HCT116 (cell line): ENCODE results near the gene ATAD2B. TPM values are rescaled to one million over a fixed set of nuclear protein-coding genes. Genes with fewer than 3 reads are reported as not detected.

Source experiments
- ATAC-seq: fragments of 200-7000 bp; cut with Tn5 transposase; 2 replicates; pipeline ENCODE4 v1.9.1; 2020; ENCODE audit warnings: mild to moderate bottlenecking, moderate library complexity
- BruUV-seq: library from RNA; stranded (reverse); fragments of 400-500 nt; replicated peaks from 2 replicates; lab custom pipeline; 2021; lab: Mats Ljungman, UMichigan
- CTCF ChIA-PET: fragments of 300-600 bp; sonication (Branson Sonifier 250); formaldehyde crosslinking; loops from one replicate; lab custom pipeline; 2021; ENCODE audit warnings: antibody characterized with exemption; lab: Charles Lee
- POLR2A ChIA-PET: fragments of 300-600, 350-600 bp; sonication (Branson Sonifier 250); formaldehyde crosslinking; loops from one replicate; lab custom pipeline; 2021; ENCODE audit warnings: antibody characterized with exemption; lab: Charles Lee
- RAD21 ChIA-PET, 2 experiments: fragments of 300-600 bp; sonication (Branson Sonifier 250); formaldehyde crosslinking; loops; one replicate each; lab custom pipeline; 2023; ENCODE audit warnings: low total read pairs in 2 of 2; ENCODE audit not compliant: uncharacterized antibody in 2 of 2, unreplicated experiment in 2 of 2, low non-redundant PET in 1 of 2; lab: Charles Lee
- DNase-seq: peaks from one replicate; pipeline ENCODE4 v3.0.0-alpha.2; 2010; ENCODE audit warnings: low read depth, low spot score
- H2AFZ ChIP-seq: fragments of 200-600 bp; shearing (Covaris generic), sonication (generic); 2 replicates; pipeline ENCODE4 v1.6.1; 2017; ENCODE audit warnings: low read depth, mixed run types, mixed read lengths, antibody characterized with exemption, low read length; ENCODE audit not compliant: poor library complexity, severe bottlenecking
- H3K27ac ChIP-seq: 2 replicates; pipeline ENCODE4 v1.5.1; 2012; ENCODE audit warnings: low read depth, low read length
- H3K27me3 ChIP-seq: fragments of 200-600 bp; sonication (generic); 2 replicates; pipeline ENCODE4 v1.6.1; 2016; ENCODE audit warnings: mixed run types, low read length, mixed read lengths; ENCODE audit not compliant: insufficient read depth
- H3K36me3 ChIP-seq, 2 experiments: fragments of 200-500 bp in 1 of 2; fragments of 200-600 bp in 1 of 2; sonication (Bioruptor generic) in 1 of 2; sonication (generic) in 1 of 2; 2 replicates each; pipeline versions ENCODE4 v1.5.1 to v1.6.1; 2014 to 2016; ENCODE audit warnings: low read length in 2 of 2, inconsistent platforms in 1 of 2, mixed read lengths in 1 of 2, mixed run types in 1 of 2; ENCODE audit not compliant: insufficient read depth in 2 of 2, control insufficient read depth in 1 of 2
- H3K4me1 ChIP-seq, 2 experiments: fragments of 200-600 bp in 1 of 2; sonication (generic) in 1 of 2; 2 replicates each; pipeline versions ENCODE4 v1.5.1 to v1.6.1; 2012 to 2017; ENCODE audit warnings: low read length in 2 of 2, inconsistent platforms in 1 of 2, mild to moderate bottlenecking in 1 of 2, mixed read lengths in 1 of 2, mixed run types in 1 of 2, moderate library complexity in 1 of 2; ENCODE audit not compliant: insufficient read depth in 2 of 2, control insufficient read depth in 1 of 2
- H3K4me2 ChIP-seq: fragments of 200-600 bp; sonication (generic); 2 replicates; pipeline ENCODE4 v1.6.1; 2017; ENCODE audit warnings: mixed run types, low read length, mixed read lengths
- H3K4me3 ChIP-seq, 2 experiments: fragments of 200-600 bp in 1 of 2; sonication (generic) in 1 of 2; replicated peaks in 1 of 2; 2 replicates each; pipeline ENCODE4 v1.5.1; 2011 to 2016; ENCODE audit warnings: low read length in 2 of 2, control low read depth in 1 of 2, low read depth in 1 of 2, mild to moderate bottlenecking in 1 of 2, mixed read lengths in 1 of 2, mixed run types in 1 of 2
- H3K79me2 ChIP-seq: fragments of 200-600 bp; sonication (generic); 2 replicates; pipeline ENCODE4 v1.6.1; 2017; ENCODE audit warnings: mild to moderate bottlenecking, mixed run types, low read length, moderate library complexity, mixed read lengths; ENCODE audit not compliant: insufficient read depth
- H3K9ac ChIP-seq: fragments of 200-600 bp; sonication (generic); 2 replicates; pipeline ENCODE4 v1.6.1; 2016; ENCODE audit warnings: low read length, mixed read lengths
- H3K9me2 ChIP-seq: fragments of 200-600 bp; sonication (generic), shearing (Covaris generic); 2 replicates; pipeline ENCODE4 v1.6.1; 2017; ENCODE audit warnings: mixed run types, mild to moderate bottlenecking, moderate library complexity; ENCODE audit not compliant: insufficient read depth
- H3K9me3 ChIP-seq, 2 experiments: fragments of 200-500 bp in 1 of 2; fragments of 200-600 bp in 1 of 2; sonication (Bioruptor generic) in 1 of 2; sonication (generic) in 1 of 2; 2 replicates each; pipeline ENCODE4 v1.6.1; 2014 to 2017; ENCODE audit warnings: low read length in 2 of 2, mixed read lengths in 2 of 2, inconsistent platforms in 1 of 2, low read depth in 1 of 2, mild to moderate bottlenecking in 1 of 2, mixed run types in 1 of 2, moderate library complexity in 1 of 2; ENCODE audit not compliant: control insufficient read depth in 1 of 2, insufficient read depth in 1 of 2
- H4K20me1 ChIP-seq: fragments of 200-600 bp; sonication (generic), shearing (Covaris generic); 2 replicates; pipeline ENCODE4 v1.6.1; 2017; ENCODE audit warnings: mixed run types, mild to moderate bottlenecking, moderate library complexity; ENCODE audit not compliant: insufficient read depth
- CBX3 ChIP-seq: IDR thresholded peaks from 2 replicates; pipeline ENCODE4 v1.6.1; 2012; ENCODE audit warnings: low read depth
- CEBPB ChIP-seq: IDR thresholded peaks from 2 replicates; pipeline ENCODE4 v1.6.1; 2012; ENCODE audit warnings: low read depth
- CTCF ChIP-seq, 3 experiments: fragments of 200-600 bp in 1 of 3; sonication (generic) in 1 of 3; IDR thresholded peaks in 2 of 3; conservative IDR thresholded peaks in 1 of 3; 2 replicates each; pipeline ENCODE4 v1.5.1; 2012 to 2017; ENCODE audit warnings: low read depth in 2 of 3, low read length in 2 of 3, antibody characterized with exemption in 1 of 3, borderline replicate concordance in 1 of 3, control low read depth in 1 of 3, mild to moderate bottlenecking in 1 of 3, mixed read lengths in 1 of 3, mixed run types in 1 of 3, moderate library complexity in 1 of 3; ENCODE audit not compliant: insufficient read depth in 1 of 3
- ELF1 ChIP-seq: IDR thresholded peaks from 2 replicates; pipeline ENCODE4 v1.6.1; 2012; ENCODE audit warnings: low read depth, borderline replicate concordance
- EZH2 ChIP-seq: fragments of 200-600 bp; sonication (generic); IDR thresholded peaks from 2 replicates; pipeline ENCODE4 v1.6.1; 2017; ENCODE audit warnings: antibody characterized with exemption, mixed run types
- JUND ChIP-seq: IDR thresholded peaks from 2 replicates; pipeline ENCODE4 v1.6.1; 2012
- intact Hi-C: fragments of 100-400 bp; cut with micrococcal nuclease; formaldehyde crosslinking; loops from 2 replicates; pipeline ENCODE4 v1.10.0; 2022
- total RNA-seq: library from RNA; stranded (reverse); gene quantifications from one replicate; pipeline ENCODE4 v1.2.1, GENCODE V29; 2021; ENCODE audit not compliant: unreplicated experiment
- TF ChIP-seq, protein P1 (sequence below): IDR thresholded peaks from 2 replicates; pipeline ENCODE4 v1.6.1; 2012

The ATAD2B gene
- total RNA-seq, 1 experiment from 2014 or later: 9.6 TPM

DNA sequence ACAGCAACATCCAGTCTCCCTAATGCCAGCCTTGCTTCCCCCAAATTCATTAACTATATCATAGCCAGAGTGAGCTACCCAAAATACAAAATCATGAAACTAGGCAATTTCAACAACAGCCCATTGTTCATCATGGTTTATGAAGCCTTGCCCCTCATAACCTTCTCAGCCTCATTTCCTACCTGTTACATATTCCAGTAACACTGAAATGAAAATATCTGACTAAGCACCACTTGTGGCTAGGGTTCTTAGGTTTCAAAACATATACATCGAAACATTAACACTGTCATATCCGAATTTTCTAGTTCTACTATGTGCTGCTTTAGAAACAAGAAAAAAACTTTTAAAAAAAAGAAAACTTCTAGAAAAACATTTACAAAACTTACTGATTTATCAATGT is 59.5 kb downstream of the ATAD2B start (continued):
- no peak for TF ChIP-seq CTCF (IDR thresholded peaks at IDR 0.05 in 2 of 3, conservative IDR thresholded peaks at IDR 0.05 in 1 of 3; ENCODE audit: borderline replicate concordance in 1 of 3, insufficient read depth in 1 of 3, low read depth in 2 of 3, low read length in 2 of 3)
- no peak for TF ChIP-seq ELF1
- TF ChIP-seq CEBPB: no peak
- no peak for TF ChIP-seq CBX3
- TF ChIP-seq EZH2: no peak

DNA sequence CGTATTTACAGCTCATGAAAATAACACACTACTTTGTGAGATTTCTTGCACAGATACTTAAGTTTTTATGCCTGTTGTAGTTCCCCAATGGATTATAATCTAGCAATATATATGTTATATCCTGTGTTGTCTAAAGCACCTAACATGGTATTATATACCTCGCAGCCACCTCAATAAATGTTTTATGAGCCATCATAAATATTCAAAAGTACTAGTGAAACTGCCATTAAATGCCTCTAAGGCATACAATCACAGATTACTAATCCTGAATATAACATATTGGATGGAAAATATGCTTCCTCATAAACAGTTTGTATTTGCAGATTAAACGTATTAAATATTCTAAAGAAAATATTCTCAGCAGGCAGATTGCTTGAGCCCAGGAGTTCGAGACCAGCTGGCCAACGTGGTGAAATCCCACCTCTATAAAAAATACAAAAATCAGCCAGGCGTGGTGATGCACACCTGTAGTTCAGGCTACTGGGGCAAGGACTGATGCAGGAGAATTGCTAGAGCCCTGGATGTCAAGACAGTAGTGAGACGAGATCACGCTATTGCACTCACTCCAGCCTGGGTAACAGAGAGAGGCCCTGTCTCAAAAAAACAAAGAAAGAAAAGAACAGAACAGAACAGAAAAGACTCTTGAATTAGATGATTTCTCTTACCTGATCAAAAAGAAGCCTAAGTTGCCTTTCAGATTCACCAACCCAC is 64.1 kb downstream of the ATAD2B start:
- no peaks in the 10 kb centered on the region for H3K4me1 ChIP-seq
- H3K4me2 ChIP-seq: no peak overlapping the region
- POLR2A ChIA-PET: no interaction called here
- no peaks in the 10 kb centered on the region for H3K9me3 ChIP-seq
- no peak overlapping the region for H3K27ac ChIP-seq
- RAD21 ChIA-PET: no interaction called here
- no peak overlapping the region for H3K4me3 ChIP-seq
- ATAC-seq (no peak), DNase-seq (no peak)
- no peak overlapping the region for H2AFZ ChIP-seq
- no peaks in the 10 kb centered on the region for H4K20me1 ChIP-seq
- H3K79me2 ChIP-seq: no peaks in the 10 kb centered on the region
- no peak overlapping the region for H3K9ac ChIP-seq
- BruUV-seq: no TSS peak
- no peaks in the 10 kb centered on the region for H3K27me3 ChIP-seq
- intact Hi-C loops: no loop called here
- CTCF ChIA-PET: no interaction called here
- no peaks in the 10 kb centered on the region for H3K9me2 ChIP-seq
- no peaks in the 10 kb centered on the region for H3K36me3 ChIP-seq
- TF ChIP-seq JUND: no peak
- TF ChIP-seq, protein P1, sequence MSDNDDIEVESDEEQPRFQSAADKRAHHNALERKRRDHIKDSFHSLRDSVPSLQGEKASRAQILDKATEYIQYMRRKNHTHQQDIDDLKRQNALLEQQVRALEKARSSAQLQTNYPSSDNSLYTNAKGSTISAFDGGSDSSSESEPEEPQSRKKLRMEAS: no peak
